HG03103 (cell line): Measurements from ENCODE around the gene NTM.

Experiments
- ATAC-seq: cut with Tn5 transposase; IDR thresholded peaks from one replicate; pipeline ENCODE4 v1.9.1; 2021; ENCODE audit warnings: low read depth; ENCODE audit not compliant: unreplicated experiment

Gene NTM

DNA sequence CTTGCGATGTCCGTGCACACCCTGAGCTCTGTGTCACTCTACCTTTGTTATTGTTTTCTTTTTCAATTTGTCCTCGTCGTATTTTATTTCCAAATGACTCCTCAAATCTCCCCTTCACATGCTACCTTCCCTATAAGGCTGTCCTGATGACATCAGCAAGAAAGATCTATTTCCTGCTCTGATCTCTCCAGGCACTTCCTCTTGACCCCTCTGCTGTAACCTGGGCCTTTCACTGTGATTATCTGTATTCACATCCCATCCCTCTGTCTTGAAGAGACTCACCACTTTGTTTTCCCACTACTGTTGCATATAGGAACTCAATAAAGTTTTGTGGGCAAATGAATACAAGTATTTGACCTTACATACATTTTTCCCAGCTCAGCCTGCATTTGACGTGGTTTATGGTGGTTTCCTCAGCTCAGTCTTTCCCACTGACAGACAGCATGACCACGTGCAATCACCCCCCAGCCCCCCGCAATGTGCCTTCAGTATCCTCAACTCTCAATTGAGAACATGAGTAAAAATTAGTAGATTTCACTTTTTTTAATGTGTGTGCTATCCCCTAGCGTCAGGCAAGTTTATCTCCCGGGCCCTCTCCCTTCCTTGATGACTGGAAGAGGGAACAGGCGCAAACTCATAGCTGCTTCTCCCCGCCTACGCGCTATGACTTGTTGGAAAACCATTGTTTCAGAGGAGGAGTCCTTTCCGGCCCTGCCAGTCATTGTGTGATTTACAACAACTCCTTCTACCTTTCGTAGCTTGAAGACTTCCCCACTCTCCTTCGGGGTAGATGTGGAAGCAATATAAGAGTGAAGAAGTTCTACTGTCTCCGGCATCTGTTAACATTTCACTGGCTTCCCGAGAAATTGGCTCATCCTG, 498.5 kb downstream of the NTM start:
- no peak for ATAC-seq

DNA sequence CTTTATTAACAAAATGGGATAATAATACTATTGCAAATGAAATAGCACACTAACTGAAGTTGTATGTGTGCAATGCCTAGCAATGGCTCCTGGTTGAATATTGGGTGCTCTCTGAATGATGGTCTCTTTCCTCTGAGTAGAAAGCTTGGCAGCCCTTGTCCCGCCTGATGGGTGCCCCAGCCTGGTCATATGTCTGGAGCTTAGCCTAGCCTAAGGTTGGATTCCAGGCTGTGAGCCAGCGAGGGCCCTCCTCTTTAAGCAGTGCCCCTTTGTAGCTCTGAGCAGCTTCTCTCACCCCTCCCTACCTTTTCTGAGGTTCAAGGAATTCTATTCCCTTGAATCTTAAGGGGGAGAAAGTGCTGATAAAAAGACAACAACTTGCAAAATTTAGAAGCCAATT, 499.9 kb downstream of the NTM start:
- ATAC-seq: no peak

GRCh38 chr11:131871006-131871405, 500.6 kb downstream of the NTM start:
- no peak for ATAC-seq

GRCh38 chr11:131874070-131874469, 503.7 kb downstream of the NTM start:
- no peak for ATAC-seq

GRCh38 chr11:131875611-131876010, 505.2 kb downstream of the NTM start:
- no peak for ATAC-seq

DNA sequence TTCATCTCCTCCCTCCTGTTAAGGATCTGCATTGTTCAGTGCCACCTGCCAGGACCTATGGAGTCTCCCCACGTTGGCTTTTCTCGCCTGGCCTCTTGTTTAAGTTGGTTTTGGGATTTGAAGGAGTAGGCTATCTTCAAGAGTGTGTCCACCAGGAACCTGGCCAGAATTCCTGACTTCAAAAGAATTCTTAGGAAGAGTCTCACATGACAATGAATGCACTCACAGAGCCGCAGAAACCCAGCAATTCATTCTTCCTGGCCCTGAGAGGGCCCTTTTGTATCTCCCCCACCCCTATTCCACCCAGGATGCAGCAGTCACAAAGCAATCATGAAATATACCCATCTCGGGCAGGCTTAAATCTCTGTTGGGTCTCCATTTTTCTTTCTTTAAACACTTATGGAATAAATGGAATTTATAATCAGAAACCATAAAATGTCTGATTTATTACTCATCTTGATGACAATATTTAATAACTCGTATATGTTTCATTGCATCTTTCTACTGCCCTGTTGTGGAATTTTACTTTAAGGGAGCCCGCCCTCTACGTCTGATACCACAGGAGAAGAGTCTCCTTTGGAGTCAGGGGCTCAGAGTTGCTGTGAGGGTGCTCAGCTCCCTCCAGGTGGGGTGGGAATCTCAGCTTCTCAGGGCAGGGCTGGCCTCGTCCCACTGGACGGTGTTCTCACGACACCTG, 507.0 kb downstream of the NTM start:
- ATAC-seq: no peak

DNA sequence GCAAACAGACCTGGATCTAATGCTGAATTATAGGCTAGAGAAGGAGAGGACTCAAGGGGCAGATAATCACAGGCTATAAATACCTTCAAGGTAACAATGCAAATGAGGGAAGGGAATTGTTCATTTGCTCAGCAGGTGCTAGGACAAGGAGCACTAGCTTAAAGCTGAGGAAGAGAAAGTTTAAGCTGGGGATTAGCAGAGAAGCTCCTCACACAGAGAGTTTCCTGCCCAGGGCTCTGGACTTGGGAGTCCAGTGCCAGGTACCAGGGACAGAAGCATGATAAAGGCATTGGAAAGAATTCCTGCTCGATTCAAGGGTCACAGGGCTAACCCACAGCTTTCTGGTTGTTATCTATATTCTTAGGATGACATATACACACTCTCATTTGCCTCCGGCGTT, 509.9 kb downstream of the NTM start:
- no peak for ATAC-seq

DNA sequence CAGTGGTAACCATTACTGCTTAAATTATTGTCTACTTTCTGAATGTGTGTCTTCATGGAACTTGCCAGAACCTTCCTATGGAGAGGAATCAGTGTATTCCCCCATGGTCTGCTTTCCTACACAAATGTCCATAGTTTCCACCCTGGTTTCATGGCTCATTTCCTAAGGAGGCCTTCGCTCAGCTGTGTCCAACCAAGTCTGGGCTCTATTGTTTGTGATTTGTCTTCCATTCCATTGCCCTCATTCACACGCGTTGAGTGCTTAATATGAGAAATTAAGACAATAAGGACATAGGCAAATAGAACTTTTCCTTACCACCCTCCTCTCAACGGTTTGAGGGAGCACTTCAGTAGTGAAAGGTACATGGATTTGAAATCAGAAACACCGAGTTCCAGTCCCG, 510.6 kb downstream of the NTM start:
- no peak for ATAC-seq

DNA sequence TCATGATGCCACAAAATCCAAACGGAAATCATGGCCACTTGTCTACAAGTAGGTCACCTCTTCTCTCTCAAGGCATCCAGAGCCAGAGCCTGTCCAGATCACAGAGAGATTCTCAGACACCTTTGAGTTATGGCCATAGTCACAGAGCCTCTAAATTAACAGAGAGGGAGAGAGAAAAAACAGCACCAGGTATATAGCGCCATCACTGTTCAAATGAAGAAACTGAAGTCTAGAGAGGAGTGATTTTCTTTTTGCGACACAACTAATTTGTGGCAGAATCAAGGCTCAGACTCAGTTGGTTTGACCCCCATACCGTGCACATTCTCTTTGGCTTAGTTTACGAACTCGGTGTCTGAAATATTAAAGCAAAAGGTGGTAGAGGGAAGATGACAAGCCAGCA, 512.9 kb downstream of the NTM start:
- no peak for ATAC-seq

DNA sequence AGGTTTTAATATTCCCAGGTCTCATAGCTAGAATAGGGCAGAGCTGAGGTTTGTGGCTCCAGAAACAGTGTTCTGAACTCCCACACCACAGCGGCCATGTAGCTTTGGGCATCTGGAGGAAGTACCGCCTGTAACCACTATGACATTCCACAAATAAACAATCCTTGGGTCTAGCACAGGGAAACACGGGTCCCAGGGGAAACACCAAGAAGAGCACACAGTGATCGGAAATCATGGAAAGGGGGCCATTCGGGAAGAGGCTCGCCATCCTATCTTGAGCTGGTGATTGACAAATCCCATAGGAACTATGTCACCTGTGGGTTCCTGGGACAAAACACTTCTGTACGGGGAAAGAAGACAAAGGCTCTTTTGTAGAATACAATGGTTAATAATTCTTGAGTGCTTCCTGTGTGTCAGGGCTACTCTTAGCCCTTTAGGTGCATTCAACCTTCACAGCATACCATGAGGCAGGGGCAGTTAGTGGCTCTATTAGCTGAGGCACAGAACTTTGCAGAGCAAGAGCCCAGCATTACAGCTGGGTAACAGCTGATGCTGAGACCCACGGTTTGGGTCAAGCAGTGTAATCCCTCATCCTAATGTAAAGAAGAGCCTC, 514.2 kb downstream of the NTM start:
- ATAC-seq: no peak

DNA sequence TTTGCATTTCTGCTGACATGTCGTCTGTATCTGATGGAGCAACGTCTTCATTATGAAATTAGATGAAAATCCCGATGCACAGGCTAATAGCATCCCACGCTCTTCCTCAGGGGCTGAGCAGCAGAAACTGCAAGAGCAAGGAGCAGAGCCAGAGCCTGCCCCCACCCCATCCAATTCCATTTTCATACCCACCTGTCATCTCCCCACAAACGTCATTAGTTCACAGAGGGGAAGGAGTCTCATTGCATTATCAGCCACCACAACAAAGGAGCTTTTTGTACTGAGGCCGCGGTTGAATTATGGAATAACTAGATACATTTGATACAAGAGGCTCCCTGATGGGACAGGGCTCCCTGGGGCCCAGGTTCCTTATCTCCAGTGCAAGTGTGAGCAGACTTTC, 515.0 kb downstream of the NTM start:
- ATAC-seq: no peak

- no peak for ATAC-seq
Measured at GRCh38 chr11:131886201-131886600, 515.8 kb downstream of the NTM start.

DNA sequence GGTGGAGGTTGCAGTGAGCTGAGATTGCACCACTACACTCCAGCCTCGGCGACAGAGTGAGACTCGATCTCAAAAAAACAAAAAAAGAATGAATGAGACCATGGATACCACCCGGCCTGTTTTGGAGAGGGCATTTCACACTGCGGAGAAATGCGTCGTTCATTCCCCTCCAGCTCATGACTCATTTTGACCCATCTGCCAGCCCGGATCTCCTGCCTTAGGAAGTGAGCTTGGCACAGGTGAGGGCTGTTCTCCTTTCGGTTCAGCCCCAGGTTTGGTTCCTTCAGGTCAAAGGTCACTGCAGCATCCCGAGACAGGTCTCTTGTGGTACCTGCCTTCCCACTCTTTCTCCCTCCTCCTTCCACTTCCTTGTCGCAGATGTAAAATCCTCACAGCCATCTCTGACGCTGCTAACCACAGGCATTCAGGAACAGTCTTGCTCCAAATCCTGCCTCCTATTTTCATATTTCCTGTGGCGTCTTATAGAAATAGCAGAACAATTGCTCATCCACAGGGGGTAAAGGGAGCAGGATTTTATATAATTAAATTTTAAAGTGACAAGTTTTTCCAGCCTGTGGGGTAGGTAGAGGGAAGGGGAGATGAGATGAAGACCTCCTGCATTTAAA, 517.9 kb downstream of the NTM start:
- no peak for ATAC-seq

- ATAC-seq: peak; percentile 26
Measured at GRCh38 chr11:131889146-131889577, 518.7 kb downstream of the NTM start.

DNA sequence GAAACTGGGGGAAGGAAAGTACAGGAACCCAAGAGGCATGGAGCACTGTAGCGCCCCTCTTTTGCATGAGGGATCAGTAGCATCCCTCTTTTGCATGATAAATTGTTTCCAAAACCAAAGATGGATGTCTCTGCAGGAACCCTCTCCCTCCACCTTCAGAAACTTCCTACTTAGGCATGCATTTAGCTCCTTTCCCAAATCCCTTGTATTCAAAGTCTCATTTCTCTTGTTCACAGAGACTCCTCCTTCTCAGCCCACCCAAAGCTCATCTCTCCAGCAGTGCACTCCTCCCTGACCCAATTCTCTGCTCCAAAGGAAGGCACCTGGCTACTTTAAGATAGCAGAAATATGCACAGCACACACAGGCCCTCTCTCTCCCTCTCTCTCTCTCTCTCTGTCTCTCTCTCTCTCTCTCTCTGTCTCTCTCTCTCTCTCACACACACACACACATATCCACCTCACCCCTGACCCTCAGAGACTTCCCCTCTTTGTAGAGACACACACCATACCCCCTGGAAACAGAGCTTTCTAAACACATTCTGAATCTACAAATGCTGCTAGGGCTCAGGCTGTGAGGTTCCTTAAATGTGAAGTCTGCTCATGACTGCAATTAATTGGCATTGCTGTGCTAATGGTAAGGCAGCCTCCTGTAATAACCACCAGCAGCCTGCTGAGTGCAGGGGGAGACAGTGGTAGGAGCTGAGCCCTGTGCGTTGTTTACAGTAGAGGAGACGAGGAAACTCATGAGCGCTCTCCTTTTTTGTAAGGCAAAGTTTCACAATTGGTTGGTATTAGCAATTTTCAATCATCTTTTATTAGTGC, 519.6 kb downstream of the NTM start:
- ATAC-seq: no peak

DNA sequence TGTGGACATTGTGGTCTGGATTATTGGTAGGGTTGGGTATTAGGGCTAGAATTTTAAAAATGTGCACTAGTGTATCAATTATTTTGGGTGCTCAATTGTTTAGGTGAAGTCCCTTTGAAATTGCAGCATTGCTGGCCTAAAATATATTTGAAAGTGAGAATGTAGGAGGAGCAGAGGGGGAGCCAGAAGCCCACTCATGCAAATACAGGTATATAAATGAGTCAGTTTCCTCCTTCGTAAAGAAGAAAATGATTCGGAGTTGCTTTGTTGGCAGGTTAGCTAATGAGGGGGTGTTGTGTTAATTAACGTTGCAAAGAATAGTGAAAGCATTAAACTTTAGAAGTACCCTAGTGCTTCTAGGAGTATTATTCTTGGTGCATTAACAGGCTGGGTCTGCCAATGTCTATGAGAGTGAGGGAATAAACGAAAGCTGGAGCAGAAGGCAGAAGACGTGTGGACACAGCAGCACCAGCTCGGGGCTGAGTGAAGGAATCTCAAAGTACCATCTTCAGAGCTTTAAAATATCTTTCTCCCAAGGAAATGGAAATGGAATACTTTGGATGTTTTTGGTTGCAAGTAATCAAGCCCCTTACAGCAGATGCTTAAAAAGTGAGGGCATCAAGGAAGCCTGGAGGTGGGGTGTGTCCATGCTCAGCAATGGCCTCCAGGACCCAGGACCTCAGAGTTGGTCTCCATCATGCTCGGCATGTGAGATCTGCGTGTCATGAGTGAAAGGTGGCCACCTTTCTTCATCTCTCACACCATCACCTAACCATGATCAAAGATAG, 522.9 kb downstream of the NTM start:
- ATAC-seq: peak; percentile 81

DNA sequence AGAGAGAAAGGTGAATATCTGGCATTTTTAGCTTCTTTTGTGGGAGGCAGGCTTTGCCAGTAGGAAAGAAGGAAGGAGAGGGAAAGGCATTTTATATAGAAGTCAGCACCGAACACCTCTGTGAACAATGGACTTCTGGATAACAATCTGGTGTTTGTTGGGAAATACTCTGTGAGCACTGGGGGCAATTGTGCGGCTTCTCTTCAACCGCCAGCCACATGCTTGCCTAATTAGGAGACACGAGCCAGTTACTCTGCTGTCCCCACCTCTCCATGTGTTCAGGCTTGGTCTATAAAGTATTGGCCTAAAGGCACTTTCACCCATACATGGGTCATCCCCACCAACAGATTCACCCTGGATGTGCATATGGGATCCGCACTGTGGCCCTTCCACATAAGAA, 523.6 kb downstream of the NTM start:
- no peak for ATAC-seq

DNA sequence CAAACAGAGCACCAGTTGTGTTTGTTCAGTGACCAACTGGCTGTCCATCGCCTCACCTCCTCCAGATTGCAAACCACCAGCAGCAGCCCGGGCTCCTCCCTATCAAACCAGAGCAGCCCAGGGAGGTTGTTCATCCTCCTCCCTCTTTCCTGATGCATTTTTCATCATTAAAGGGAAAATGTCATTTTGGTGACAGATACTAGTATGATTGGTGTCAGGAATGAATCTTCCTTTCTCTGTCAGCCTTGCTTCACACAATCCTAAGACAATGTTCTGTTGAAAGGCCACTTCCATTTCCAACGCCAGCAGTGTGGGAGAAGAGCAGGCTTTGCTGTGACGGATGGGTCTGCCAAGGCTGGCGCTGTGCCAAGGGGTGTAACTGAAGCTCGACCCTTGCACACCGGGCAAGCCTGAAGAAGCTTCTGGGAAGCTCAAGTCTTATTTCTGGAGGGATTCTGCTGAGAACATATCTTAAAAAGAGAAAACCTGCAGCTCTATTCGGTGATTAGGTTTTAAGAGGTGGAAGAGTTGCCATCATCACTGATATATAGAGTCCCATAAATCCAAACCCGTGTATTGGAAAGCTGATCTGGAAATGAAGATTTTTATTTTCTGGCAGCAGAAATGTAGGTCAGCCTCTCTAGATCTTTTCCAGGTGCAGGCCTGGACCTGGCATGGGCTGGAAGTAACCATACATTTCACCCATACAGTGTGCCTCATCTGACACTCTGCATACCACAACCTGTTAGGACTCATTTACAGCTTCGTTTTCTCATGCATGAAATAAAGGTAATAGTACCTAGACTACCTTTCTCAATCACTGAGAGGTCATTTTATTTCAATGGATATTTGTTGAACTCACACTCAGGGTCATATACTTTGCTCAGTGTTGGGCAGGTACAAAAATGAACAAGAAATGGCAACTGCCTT, 524.5 kb downstream of the NTM start:
- ATAC-seq: no peak
